GM18909 (cell line): Measurements from ENCODE around the gene EPHA3.
A peak's percentile ranks its signal among the peaks of the same experiment; 100 is the strongest.

ENCODE experiments used
- ATAC-seq: cut with Tn5 transposase; IDR thresholded peaks from one replicate; pipeline ENCODE4 v1.9.1; 2021; ENCODE audit warnings: mild to moderate bottlenecking; ENCODE audit not compliant: unreplicated experiment, poor library complexity

The EPHA3 gene

DNA sequence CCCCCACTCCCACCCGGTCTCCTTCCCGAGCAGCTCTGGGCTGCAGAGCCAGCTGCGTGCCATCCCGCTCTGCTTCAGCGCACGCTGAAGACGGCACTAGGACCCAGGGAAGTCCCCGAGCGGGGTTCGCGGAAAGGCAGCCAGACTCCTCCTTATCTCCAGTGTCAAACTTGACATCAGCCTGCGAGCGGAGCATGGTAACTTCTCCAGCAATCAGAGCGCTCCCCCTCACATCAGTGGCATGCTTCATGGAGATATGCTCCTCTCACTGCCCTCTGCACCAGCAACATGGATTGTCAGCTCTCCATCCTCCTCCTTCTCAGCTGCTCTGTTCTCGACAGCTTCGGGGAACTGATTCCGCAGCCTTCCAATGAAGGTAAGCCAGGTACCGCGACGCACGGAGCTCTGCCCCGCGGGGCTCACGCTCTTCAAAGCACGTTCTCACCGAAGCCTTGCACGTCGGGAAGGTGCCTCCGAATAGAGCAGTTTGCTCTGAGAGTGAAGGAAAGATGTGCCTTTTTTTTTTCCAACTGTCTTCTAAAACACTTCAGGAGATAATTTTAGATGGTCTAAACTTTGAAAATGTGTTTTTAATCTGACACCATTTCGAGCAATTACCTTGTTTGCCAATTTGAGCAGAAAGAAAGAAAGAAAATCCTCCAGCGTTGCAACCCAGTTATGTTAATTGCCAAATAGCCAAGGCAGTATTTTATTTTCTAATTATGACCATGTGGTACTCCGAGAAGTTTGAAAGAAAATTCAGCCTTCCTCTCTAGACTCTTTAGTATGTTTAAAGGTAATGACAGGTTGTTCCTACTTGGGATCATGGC, at the start of gene EPHA3:
EPHA3 (plus strand) TSS at position 161 of the 830 bp plus-strand sequence; CDS start at position 289, 128 bp downstream.
- peak; percentile 98 for ATAC-seq

GRCh38 chr3:89058371-89058770, 49.0 kb upstream of the EPHA3 start:
- ATAC-seq = no peak

DNA sequence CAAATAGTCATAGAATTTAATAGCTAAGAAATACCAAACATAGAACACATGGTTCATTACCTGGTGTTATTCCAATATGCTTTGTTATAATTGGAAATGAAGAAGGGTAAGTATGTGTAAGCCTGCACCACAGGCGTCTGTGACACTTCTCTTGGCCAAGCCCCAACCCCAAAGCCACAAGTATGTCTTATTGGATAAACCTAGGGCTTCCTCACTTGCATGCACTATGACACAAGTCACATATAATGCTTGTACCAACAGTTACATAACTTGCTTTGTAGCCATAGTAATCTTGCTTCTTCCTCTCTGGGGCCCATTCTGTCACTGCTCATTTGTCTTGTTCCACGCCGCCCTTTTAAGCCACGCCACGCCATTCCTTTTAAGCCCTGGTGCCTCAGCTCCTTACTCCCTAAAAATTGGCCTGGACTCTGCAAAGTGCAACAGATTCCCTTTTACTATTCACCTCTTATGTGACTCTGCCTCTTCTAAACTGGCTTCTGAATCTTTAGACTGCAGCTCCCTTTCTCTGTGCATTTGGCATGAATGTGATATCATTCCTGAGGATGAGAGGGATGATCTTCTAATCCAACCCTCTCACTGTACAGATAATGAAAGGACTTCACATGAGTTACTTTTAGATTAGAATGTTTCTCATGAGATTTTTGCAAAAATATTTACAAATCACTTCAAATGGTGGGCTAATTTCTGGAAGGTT, 48.1 kb upstream of the EPHA3 start:
- ATAC-seq = no peak

DNA sequence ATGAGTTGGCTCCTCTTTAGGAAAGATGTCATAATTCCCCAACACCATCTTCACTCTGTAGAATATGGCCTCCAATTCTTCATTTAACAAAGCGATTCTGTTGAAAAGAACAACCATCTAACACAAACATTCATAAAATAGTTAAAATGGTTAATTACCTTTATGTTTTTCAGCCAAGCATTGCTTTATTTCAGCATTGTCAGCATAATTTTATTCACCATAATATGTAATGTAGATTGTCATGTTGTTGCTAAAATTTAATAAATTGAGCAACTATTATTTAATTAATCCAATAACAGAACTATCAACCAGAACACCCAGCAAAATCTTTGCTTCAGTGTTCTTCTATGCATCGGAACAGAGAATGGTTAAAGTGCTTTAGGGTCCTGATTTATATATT, 46.2 kb upstream of the EPHA3 start:
- no peak for ATAC-seq

- ATAC-seq = no peak
Measured at GRCh38 chr3:89067736-89068135, 39.7 kb upstream of the EPHA3 start.

DNA sequence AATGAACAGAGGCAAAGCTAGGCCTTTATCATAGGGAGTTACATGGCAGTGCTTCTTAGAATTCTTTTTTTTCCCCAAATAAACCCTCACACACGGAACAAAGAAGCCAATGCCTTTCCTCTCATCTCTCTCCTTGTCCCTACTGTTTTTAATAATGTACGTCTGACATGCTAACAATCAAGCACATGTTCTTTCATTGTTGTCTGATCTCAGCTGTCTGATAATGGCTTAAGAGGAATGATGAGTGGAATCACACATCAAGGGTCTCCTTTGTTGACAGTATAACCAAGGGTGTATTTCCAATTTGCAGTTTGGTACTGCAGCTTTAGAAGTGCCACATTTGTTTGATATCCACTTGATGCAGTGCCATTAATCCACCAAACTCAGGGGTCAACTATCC, 34.8 kb upstream of the EPHA3 start:
- ATAC-seq = no peak

DNA sequence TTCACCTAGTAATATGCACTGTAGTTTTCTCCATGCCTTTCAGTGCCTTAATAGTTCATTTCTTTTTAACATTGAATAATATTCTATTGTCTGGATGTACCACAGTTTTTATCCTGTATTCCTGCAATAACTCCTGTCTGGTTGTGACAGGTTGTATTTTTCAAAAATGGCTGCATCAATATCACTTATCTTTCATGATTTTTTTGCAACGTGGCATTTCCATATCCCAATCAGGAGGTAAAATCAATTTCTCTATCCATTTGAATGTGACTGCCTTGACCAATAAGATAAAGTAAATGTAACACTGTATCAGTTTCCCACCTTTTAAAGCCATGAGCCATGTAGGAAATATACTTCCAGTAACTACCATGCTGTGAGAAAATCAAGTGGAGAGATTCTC, 27.5 kb upstream of the EPHA3 start:
- no peak for ATAC-seq

GRCh38 chr3:89087851-89088250, 19.6 kb upstream of the EPHA3 start:
- no peak for ATAC-seq

GRCh38 chr3:89098173-89098572, 9.2 kb upstream of the EPHA3 start:
- no peak for ATAC-seq

DNA sequence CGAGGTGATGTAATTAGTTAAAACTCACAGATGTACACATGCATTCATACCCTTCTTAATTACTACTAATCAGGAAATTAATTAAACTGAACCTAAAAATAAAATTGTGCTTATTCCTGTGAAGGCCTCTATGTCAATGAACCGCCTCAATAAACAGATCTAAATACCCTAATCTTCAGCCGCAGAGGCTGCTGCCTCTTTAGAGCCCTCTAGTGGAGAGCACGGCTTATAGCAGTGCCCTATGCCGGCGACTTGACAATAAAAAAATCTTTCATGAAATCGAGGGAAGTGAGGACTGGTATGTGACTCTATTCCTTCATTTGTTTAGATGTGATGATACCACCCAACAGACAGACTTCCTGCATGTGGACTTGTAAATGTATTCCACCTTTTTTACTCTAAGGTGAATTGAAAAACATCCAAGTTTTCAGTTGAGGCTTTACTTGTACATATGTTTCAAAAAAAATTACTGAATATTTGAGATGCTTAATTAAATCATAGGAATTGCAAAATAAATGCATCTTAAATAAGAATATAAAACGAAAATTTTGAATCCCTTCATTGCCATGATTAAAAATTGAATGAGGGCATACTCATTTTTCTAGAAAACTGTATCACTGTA, 8.3 kb upstream of the EPHA3 start:
- ATAC-seq = peak; percentile 95

DNA sequence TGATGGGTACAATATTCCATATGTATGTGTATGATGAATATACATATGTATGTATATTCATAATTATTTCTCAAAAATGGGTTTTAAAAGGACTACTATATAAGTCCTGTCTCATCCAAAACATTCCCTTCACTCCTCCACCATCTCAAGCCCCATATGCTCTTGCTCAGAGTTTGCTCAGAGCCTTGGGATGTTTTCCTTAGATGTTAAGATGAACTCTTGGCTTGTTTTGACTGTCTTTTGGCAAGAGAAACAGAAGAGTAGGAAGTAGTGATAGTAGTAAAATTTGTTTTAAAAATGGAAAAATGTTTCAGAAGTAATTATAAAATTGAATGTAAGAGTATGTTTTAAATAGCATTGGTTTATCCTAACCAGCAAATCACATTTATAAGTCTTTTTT, 6.2 kb upstream of the EPHA3 start:
- ATAC-seq = no peak

GRCh38 chr3:89101921-89102320, 5.5 kb upstream of the EPHA3 start:
- ATAC-seq = no peak

DNA sequence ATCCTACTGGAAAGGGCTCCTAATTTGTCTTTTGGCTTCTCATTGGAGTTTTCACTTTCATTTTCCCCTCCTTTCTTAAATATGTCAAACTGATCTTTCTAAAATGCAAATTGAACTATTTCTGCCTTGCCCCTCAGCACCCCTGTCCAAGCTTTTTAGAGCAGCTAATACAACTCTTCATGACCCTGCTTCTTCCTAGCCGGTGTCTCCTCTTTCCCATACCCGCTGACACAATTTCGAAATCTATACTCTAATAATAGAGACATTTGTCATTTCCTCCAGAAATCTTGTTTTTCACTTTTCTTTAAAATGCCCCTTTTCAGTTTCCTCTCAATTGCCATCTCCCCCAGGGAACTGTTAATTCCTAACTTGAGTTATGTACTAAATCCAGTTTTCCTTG, 2.9 kb upstream of the EPHA3 start:
- no peak for ATAC-seq

- no peak for ATAC-seq
Measured at GRCh38 chr3:89105503-89105902, 1.9 kb upstream of the EPHA3 start.

DNA sequence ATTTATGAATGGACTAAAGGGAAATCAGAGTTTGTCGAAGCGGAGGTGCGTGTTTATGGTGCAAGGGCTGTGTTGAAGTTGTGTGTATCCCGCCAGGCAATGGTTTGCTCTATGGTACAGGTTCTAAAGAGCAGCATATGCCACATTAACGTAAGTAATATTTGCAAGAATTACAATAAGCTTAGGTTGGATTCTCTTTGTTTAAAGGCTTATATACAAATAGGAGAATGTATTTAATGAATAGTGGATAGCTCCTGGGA, 800 bp downstream of the EPHA3 start:
- no peak for ATAC-seq

GRCh38 chr3:89113344-89113743, 5.9 kb downstream of the EPHA3 start:
- ATAC-seq = no peak

- peak; percentile 94 for ATAC-seq
Measured at GRCh38 chr3:89113893-89114840, 6.7 kb downstream of the EPHA3 start.

DNA sequence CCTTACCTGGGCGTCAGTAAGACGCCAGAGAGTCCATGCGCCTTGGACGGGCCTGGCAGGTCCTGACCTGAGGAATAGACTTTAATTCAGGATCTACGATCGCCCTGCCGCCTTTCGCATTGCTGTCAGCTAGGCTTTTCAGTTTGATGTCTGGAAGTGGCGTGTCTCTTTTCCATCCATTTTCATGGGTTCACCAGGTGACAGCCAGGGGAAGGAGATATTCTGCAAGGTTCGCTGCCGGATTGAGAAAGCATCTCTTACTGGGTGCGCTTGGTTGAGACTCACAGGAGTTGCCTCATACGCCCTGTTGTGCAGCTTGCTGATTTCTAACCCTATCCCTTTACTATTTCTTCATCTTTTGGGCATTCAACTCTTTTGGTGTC, 7.4 kb downstream of the EPHA3 start:
- no peak for ATAC-seq

DNA sequence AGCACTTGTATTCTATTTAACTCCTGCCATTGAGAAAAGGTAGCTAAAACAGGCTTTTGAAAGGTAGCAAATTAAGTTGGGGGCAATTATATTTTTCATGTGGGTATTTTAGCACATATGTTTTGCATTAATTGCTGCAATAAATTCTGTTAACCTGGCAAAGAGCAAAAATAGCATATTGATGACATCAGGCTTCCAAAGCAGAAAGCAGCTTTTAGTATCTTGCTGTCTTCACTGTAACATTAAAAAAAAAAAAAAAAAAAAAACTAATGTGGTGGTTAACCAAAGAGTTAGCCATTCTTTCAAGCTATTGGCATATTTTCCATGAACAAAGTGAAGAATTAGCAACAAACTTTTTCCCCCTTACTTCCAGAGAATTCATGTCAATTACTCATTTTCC, 9.1 kb downstream of the EPHA3 start:
- ATAC-seq = no peak

- no peak for ATAC-seq
Measured at GRCh38 chr3:89138048-89138447, 30.6 kb downstream of the EPHA3 start.

- ATAC-seq = no peak
Measured at GRCh38 chr3:89139870-89140269, 32.4 kb downstream of the EPHA3 start.
